Measurements from ENCODE around the gene SAMMSON. TPM values are rescaled to one million over a fixed set of nuclear protein-coding genes. Genes with fewer than 3 reads are reported as not detected.

SAMMSON gene
- total and polyA plus RNA-seq, 2 of the 4 experiments (the other 2 are of a cell fraction), result not detected

DNA sequence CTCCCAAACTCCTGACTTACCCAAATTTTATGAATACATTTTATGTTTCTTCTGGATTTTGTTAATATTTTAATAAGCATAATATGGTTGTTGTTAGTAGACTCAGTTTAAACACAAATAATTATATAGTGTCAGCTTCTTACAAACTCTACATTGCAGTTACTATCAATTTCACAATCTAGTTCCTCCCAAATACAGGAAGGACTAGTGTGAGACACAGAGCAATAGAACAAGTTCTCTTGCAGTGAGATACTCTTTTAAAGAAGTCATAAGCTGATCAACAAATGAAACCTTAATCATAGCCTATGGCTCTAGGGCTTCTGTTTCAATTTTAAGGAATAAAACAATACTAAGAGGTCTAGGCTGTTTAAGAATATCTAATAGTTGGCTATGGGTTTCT is 86.1 kb downstream of the SAMMSON start:
- Histone ChIP-seq H2AK5ac (ENCODE audit: low read depth, low read length) (no peak overlapping the region), H4K5ac (ENCODE audit: low read depth, low read length) (no peak overlapping the region), H4K8ac (ENCODE audit: low read depth in 2 of 2, low read length in 2 of 2) (no peak overlapping the region), H3K27ac (ENCODE audit: insufficient read depth, low read length) (no peak overlapping the region), H2BK5ac (ENCODE audit: low read depth, low read length, poor library complexity, severe bottlenecking) (no peak overlapping the region), H3K4ac (ENCODE audit: low read depth, low read length) (no peak overlapping the region), H3K56ac (ENCODE audit: extremely low read depth, insufficient read depth, low read length) (no peak overlapping the region), H4K20me1 (ENCODE audit: insufficient read depth, low read length) (no peaks in the 10 kb centered on the region), H3K14ac (replicated peaks; ENCODE audit: low read depth, low read length) (no peak overlapping the region), H3K27me3 (ENCODE audit: control insufficient read depth, insufficient read depth, low read length) (peaks cover 15% of the 10 kb centered on the region), H3K4me1 (ENCODE audit: control insufficient read depth, insufficient read depth, low read length) (no peaks in the 10 kb centered on the region), H3K4me3 (ENCODE audit: insufficient read depth, low read depth, low read length) (no peak overlapping the region), H2BK120ac (ENCODE audit: low read depth, low read length) (no peak overlapping the region), H3K9ac (ENCODE audit: low read depth, low read length) (no peak overlapping the region), H3K79me1 (ENCODE audit: low read depth in 1 of 2, low read length in 2 of 2) (no peaks in the 10 kb centered on the region), H4K91ac (ENCODE audit: insufficient read depth, low read depth, low read length) (no peak overlapping the region), H3K4me2 (ENCODE audit: low read depth, low read length) (no peak overlapping the region), H2BK15ac (ENCODE audit: low read depth, low read length) (no peak overlapping the region), H3K9me1 (ENCODE audit: insufficient read depth, low read length) (no peaks in the 10 kb centered on the region), H3K36me3 (ENCODE audit: control insufficient read depth, insufficient read depth, low read length) (no peaks in the 10 kb centered on the region), H3K18ac (ENCODE audit: low read depth, low read length) (no peak overlapping the region), H2AFZ (replicated peaks; ENCODE audit: low read length, poor library complexity) (no peak overlapping the region), H2AK9ac (replicated peaks; ENCODE audit: low read depth, low read length, poor library complexity) (no peak overlapping the region), H3K9me3 (ENCODE audit: control insufficient read depth, insufficient read depth, low read length) (no peaks in the 10 kb centered on the region), H2BK20ac (ENCODE audit: low read depth, low read length) (no peak overlapping the region), H3K23ac (ENCODE audit: low read depth, low read length) (no peak overlapping the region)
- ATAC-seq (ENCODE audit: low read depth) (no peak), DNase-seq (no peak)
- dilution Hi-C loops (cut with HindIII; ENCODE audit: low sequenced_read_pairs, unreplicated experiment) (no loop called here), in situ Hi-C loops (cut with MboI; ENCODE audit: low sequenced_read_pairs) (no loop called here), intact Hi-C loops (cut with micrococcal nuclease) (no loop called here)
- TF ChIP-seq CHD1 (IDR thresholded peaks at IDR 0.05; ENCODE audit: low read depth, low read length), result no peak
- TF ChIP-seq SMC3 (IDR thresholded peaks at IDR 0.05; ENCODE audit: low read depth, low read length), result no peak
- TF ChIP-seq, protein P1, sequence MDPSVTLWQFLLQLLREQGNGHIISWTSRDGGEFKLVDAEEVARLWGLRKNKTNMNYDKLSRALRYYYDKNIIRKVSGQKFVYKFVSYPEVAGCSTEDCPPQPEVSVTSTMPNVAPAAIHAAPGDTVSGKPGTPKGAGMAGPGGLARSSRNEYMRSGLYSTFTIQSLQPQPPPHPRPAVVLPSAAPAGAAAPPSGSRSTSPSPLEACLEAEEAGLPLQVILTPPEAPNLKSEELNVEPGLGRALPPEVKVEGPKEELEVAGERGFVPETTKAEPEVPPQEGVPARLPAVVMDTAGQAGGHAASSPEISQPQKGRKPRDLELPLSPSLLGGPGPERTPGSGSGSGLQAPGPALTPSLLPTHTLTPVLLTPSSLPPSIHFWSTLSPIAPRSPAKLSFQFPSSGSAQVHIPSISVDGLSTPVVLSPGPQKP (IDR thresholded peaks at IDR 0.05; ENCODE audit: borderline replicate concordance, low read depth, low read length), result no peak
- TF ChIP-seq NFE2L2 (IDR thresholded peaks at IDR 0.05; ENCODE audit: low read depth, low read length), result no peak
- TF ChIP-seq MXI1 (IDR thresholded peaks at IDR 0.05; ENCODE audit: borderline replicate concordance, low read depth, low read length), result no peak
- no peak for TF ChIP-seq RFX5 (IDR thresholded peaks at IDR 0.05; ENCODE audit: low read depth, low read length)
- no peak for TF ChIP-seq RCOR1 (IDR thresholded peaks at IDR 0.05; ENCODE audit: insufficient replicate concordance, low read length)
- TF ChIP-seq CEBPB (IDR thresholded peaks at IDR 0.05; ENCODE audit: low read depth, low read length), result no peak
- CTCF ChIA-PET, result no interaction called here
- POLR2A ChIA-PET (ENCODE audit: unreplicated experiment), result no interaction called here
- no TSS peak for BruUV-seq (replicated peaks)
